Neural crest cell (in vitro differentiated cells): ENCODE results near the gene TBC1D19. TPM values are rescaled to one million over a fixed set of nuclear protein-coding genes. Genes with fewer than 3 reads are reported as not detected.

Source experiments
- DNase-seq: peaks from one replicate; pipeline ENCODE4 v3.0.0; 2021; ENCODE audit warnings: low read depth, mixed read lengths, low spot score
- H3K27ac Mint-ChIP-seq: one replicate; pipeline ENCODE4 v1.8.0; 2021; ENCODE audit warnings: mild to moderate bottlenecking, mixed read lengths; ENCODE audit not compliant: unreplicated experiment
- H3K27me3 Mint-ChIP-seq: 2 replicates; pipeline ENCODE4 v1.8.0; 2021; ENCODE audit warnings: low read depth, mild to moderate bottlenecking, mixed read lengths
- H3K36me3 Mint-ChIP-seq: 2 replicates; pipeline ENCODE4 v1.8.0; 2021; ENCODE audit warnings: low read depth, mild to moderate bottlenecking, mixed read lengths
- H3K4me1 Mint-ChIP-seq: 2 replicates; pipeline ENCODE4 v1.8.0; 2021; ENCODE audit warnings: mixed read lengths
- H3K4me3 Mint-ChIP-seq: one replicate; pipeline ENCODE4 v1.8.0; 2021; ENCODE audit warnings: mild to moderate bottlenecking, mixed read lengths
- H3K9me3 Mint-ChIP-seq: 2 replicates; pipeline ENCODE4 v1.8.0; 2021; ENCODE audit warnings: mixed read lengths
- CTCF ChIP-seq: fragments of 200-600 bp; sonication (generic); conservative IDR thresholded peaks from 2 replicates; pipeline ENCODE4 v1.5.0; 2021; ENCODE audit warnings: antibody characterized with exemption, mild to moderate bottlenecking
- total RNA-seq: library from RNA; stranded (reverse); gene quantifications from 2 replicates; pipeline ENCODE4 v1.2.1, GENCODE V29; 2021

Gene TBC1D19
- total RNA-seq, 1 donor from 2014 or later, result 9.2 TPM

DNA sequence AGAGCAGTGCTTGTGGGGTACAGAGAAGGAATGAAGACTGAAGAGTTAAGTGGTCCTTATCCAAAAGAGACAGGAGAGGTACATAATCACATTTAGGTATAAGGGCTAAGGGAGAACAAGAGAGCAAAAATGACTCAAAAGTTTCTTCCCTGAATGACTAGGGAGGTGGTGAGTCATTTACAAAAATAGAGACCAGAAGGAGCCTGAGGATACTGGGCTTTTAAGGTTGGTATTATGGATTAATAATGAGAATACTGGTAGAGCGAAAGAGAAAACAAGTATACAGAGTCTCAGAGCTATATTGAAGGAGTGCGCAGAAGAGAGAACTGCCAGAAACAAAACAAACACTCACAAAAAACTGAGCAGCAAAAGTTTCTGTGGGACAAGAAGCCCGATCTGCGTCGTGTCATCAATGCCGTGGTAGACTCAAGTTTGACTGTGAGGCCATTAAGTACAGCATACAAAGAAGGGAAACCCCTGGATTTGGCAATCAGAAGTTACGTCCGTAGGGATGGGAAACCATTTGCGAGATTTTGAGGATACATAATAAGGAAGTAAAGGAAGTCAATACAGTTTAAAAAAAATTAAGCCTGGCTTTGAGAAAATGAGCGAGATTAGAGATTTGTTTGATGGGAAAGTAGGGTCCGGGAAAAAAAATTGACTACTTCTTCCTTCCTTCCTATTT, 147.6 kb downstream of the TBC1D19 start:
- Mint-ChIP-seq H3K4me3 (no peak overlapping the region), H3K36me3 (peaks cover 2% of the 10 kb centered on the region), H3K4me1 (no peaks in the 10 kb centered on the region), H3K27ac (no peak overlapping the region), H3K9me3 (no peaks in the 10 kb centered on the region), H3K27me3 (no peaks in the 10 kb centered on the region)
- TF ChIP-seq CTCF, result no peak
- DNase-seq, result no peak

- no peaks in the 10 kb centered on the region for H3K9me3 Mint-ChIP-seq
- H3K4me1 Mint-ChIP-seq, result no peaks in the 10 kb centered on the region
- no peak overlapping the region for H3K27ac Mint-ChIP-seq
- H3K4me3 Mint-ChIP-seq, result no peak overlapping the region
- no peak for DNase-seq
- H3K27me3 Mint-ChIP-seq, result no peaks in the 10 kb centered on the region
- peaks cover 2% of the 10 kb centered on the region for H3K36me3 Mint-ChIP-seq
- no peak for TF ChIP-seq CTCF
Measured at GRCh38 chr4:26732356-26732755, 148.5 kb downstream of the TBC1D19 start.

- no peak for TF ChIP-seq CTCF
- Mint-ChIP-seq H3K27me3 (no peaks in the 10 kb centered on the region), H3K36me3 (peaks cover 2% of the 10 kb centered on the region), H3K4me1 (peaks cover under 1% of the 10 kb centered on the region), H3K27ac (no peak overlapping the region), H3K4me3 (no peak overlapping the region), H3K9me3 (no peaks in the 10 kb centered on the region)
- no peak for DNase-seq
Measured at GRCh38 chr4:26736621-26737020, 152.7 kb downstream of the TBC1D19 start.

- H3K27me3 Mint-ChIP-seq, result no peaks in the 10 kb centered on the region
- peaks cover 5% of the 10 kb centered on the region for H3K4me1 Mint-ChIP-seq
- no peak overlapping the region for H3K4me3 Mint-ChIP-seq
- no peak overlapping the region for H3K27ac Mint-ChIP-seq
- no peaks in the 10 kb centered on the region for H3K9me3 Mint-ChIP-seq
- DNase-seq, result no peak
- no peak for TF ChIP-seq CTCF
- peaks cover 2% of the 10 kb centered on the region for H3K36me3 Mint-ChIP-seq
Measured at GRCh38 chr4:26737385-26737784, 153.5 kb downstream of the TBC1D19 start.

- Mint-ChIP-seq H3K27ac (no peak overlapping the region), H3K9me3 (no peaks in the 10 kb centered on the region), H3K4me1 (peaks cover 5% of the 10 kb centered on the region), H3K36me3 (peaks cover 7% of the 10 kb centered on the region), H3K4me3 (no peak overlapping the region), H3K27me3 (no peaks in the 10 kb centered on the region)
- DNase-seq, result no peak
- TF ChIP-seq CTCF, result no peak
Measured at GRCh38 chr4:26741491-26741871, 157.6 kb downstream of the TBC1D19 start.
